VCaP (cell line): ENCODE data around the gene IL6R.

Experiments used
- H3K27ac ChIP-seq: fragments of 450-650 bp; 2 replicates; pipeline ENCODE4 v1.5.1; 2017
- CTCF ChIP-seq: fragments of 450-650 bp; conservative IDR thresholded peaks from 2 replicates; pipeline ENCODE4 v1.5.1; 2017; ENCODE audit warnings: mild to moderate bottlenecking, moderate library complexity

Gene IL6R

DNA sequence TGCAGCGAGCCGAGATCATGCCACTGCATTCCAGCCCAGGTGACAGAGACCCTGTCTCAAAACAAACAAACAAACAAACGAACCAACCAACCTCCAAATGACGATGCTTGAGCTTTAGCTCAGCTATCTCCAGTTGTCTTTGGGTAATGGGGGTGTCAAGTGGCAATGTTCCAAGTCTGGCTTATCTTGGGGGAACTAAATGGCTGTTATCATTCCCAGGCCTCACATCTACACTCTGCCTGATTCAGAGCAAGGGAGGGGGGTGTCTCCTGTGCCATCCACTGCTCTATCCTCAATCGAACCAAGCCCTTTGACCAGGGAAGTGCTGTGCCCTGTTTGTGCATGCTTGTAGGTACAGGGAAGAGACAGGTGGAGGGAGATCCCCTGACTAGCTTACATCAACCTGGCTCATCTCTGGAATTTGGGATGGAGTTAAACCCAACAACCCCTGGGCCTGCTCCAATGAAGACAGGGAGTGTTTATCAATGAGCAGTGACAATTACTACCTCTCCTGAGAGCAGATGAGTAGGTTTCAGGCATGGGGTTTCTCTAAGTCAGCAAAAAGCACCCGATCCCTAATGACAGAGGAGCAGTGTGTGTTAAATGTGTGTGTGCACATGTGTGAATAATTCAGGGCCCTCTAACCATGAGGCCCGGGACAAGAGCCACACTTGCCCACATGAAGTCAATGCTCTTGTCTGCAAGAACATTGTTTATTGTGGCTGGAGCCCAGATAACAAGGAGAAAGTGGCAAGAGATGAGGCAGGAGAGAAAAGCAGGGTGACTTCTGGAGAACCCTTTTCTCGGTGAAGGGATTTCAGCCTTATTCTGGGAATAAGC is 20.3 kb upstream of the IL6R start:
- H3K27ac ChIP-seq, result no peak overlapping the region
- no peak for TF ChIP-seq CTCF

DNA sequence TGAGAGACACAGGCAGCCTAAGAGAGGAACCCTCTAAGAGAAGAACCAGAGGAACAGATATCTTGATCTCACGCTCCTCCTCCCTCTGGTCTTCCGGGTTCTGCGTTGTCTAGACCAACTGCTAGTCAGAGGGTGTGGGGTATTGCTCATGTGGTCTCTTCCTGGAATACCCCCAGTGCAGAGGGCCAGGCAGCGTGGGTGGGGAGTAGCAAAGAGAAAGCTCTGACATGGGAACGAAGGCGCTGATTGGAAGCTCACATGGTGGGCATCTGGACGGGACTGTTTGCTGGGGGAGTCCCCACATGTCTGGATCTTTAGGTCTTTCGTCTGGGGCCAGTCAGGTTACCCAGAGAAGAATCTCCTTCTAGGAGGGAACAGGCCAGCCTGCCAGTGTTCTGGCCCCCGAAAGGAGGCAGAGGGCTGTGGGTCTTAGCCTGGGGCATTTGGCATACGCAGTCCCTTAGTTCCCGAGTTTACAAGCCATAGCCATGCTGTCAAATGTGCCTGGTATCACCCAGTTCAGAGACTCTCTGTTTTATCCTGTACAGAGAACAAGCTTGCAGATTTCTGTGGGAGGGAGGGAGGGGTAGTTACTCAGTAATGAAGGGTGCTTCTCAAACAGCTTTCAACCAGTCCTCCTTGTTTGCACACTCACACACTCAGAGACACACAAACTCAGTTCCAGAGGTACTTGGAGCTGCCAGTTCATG is 18.3 kb upstream of the IL6R start:
- TF ChIP-seq CTCF, result no peak

DNA sequence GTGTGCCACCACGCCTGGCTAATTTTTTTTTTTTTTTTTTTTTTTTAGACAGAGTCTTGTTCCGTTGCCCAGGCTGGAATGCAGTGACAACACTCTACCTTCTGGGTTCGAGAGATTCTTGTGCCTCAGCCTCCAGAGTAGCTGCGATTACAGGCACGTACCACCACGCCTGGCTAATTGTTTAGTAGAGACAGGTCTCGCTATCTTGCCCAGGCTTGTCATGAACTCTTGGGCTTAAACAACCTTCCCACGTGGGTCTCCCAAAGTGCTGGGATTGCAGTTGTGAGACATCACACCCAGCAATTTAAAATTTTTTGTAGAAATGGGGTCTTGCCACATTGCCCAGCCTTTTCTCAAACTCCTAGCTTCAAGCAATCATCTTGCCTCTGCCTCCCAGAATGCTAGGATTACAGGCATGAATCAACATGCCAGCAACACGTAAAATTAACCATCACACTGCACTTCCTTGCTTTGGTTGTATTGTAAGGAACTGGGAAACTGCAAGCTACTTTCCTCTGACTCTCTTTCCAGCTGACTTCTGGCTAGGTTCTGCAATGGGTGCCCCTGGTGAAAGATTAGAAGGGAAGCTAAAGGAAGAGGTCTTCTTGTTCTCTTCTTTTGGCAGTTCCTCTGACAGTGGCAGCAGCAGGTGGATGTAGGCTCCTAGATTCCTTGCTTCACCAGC is 13.9 kb upstream of the IL6R start:
- H3K27ac ChIP-seq, result no peak overlapping the region
- no peak for TF ChIP-seq CTCF

More for the DNA sequence above, 18.3 kb upstream of the IL6R start:
- no peak overlapping the region for H3K27ac ChIP-seq

DNA sequence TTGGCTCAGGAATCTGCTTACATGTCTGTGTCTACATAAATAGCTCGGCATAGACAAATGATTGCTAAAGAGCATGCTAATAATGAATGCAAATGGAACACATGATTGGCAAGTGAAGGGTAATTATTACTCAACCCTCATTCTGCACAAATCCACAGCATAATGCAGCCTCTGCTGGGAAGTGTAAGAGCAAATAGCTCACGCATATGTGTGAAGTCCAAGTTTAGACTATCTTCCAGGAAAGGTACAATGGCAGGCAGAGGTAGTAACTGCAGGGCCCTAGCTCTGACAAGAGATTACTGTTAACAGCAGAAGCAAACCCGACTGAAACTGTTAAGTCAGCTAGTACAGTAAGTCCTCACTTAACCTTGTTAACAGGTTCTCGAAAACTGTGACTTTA is 7.0 kb upstream of the IL6R start:
- TF ChIP-seq CTCF, result no peak
- H3K27ac ChIP-seq, result no peak overlapping the region

DNA sequence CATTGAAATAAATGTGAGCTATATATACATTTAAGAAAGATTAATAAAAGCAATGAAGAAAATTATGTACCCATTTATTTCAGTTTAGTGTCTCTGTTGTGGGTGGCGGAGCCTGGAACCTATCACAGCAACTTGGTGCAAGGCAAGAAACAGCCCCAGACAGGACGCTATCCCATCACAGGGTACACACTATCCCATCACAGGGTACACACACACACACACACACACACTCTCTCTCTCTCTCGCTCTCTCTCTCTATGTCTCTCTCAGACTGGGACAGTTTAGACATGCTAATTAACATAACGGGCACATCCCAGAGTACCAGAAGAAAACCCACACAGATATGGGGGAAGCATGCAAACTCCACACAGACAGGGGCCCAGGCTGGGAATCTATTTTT is 6.5 kb upstream of the IL6R start:
- no peak overlapping the region for H3K27ac ChIP-seq
- no peak for TF ChIP-seq CTCF

DNA sequence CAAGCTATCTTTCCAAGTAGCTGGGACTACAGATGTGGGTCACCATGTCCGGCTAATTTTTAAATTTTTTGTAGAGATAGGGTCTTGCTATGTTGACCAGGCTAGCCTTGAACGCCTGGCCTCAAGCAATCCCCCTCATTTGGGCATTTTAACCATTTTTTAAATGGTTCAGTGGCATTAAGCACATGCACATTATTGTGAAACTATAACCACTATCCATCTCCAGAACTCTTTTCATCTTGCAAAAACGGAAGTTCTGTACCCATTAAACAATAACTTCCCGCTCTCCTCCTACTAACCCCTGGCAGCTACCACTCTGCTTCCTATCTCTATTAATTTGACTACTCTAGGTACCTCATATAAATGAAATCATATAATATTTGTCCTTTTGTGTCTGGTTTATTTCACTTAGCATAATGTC is 4.8 kb upstream of the IL6R start:
- TF ChIP-seq CTCF, result no peak
- H3K27ac ChIP-seq, result no peak overlapping the region

DNA sequence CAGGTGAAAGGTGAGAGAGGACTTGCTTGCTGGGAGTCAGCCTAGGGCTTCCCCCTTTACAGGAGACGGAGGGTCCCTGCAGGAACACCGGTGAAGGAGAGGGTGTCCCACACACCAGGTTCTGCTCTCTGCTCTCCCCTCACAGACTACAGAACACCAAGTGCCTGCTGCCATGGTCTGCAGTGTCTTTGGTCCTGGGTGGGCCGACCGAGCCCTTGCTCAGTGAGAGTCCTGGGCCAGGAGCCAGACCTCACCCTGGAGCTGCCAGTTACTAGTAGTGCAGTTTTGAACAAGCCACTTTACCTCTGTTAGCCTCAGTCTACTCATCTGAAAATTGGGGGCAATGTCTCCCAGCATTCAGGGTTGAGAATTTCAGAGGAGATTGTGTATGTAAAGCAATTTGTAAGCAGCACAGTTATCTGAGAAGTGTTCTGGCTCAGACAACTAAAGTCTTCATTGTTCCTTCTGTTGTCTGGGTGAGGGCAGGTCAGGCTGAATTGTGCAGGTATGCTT is 2.7 kb upstream of the IL6R start:
- TF ChIP-seq CTCF, result no peak
- H3K27ac ChIP-seq, result no peak overlapping the region
